ENCODE data around the gene GAB4. TPM values are rescaled to one million over a fixed set of nuclear protein-coding genes. Genes with fewer than 3 reads are reported as not detected.

GAB4 gene
- total RNA-seq, 1 donor from 2014 or later: not detected

GRCh38 chr22:16965560-16965959 is 42.5 kb downstream of the GAB4 start:
- Histone ChIP-seq H3K79me2 (ENCODE audit: insufficient read depth, low read length) (no peaks in the 10 kb centered on the region), H3K4me2 (ENCODE audit: low read length) (no peak overlapping the region), H3K9ac (ENCODE audit: low read length) (no peak overlapping the region), H3K27me3 (ENCODE audit: insufficient read depth, low read length) (no peaks in the 10 kb centered on the region), H3K36me3 (ENCODE audit: insufficient read depth, low read length) (no peaks in the 10 kb centered on the region), H4K20me1 (ENCODE audit: insufficient read depth, low read length) (no peaks in the 10 kb centered on the region), H3K4me1 (ENCODE audit: insufficient read depth, low read length) (no peaks in the 10 kb centered on the region), H2AFZ (ENCODE audit: low read depth, low read length) (no peak overlapping the region), H3K27ac (ENCODE audit: low read depth, low read length) (no peak overlapping the region), H3K9me3 (ENCODE audit: insufficient read depth, low read depth, low read length) (peaks cover 3% of the 10 kb centered on the region), H3K4me3 (ENCODE audit: insufficient read depth, low read depth, low read length) (no peak overlapping the region)
- FAIRE-seq: no peak
- DNase-seq (ENCODE audit: low read depth): no peak
- Mint-ChIP-seq H3K27ac (ENCODE audit: unreplicated experiment) (no peak overlapping the region), H3K27me3 (ENCODE audit: low read depth, unreplicated experiment) (peaks cover 16% of the 10 kb centered on the region), H3K36me3 (ENCODE audit: low read depth, unreplicated experiment) (no peaks in the 10 kb centered on the region), H3K9me3 (ENCODE audit: unreplicated experiment) (peaks cover 12% of the 10 kb centered on the region), H3K4me3 (ENCODE audit: unreplicated experiment) (no peak overlapping the region), H3K4me1 (ENCODE audit: low read depth, unreplicated experiment) (peaks cover 3% of the 10 kb centered on the region)
- TF ChIP-seq CTCF (IDR thresholded peaks at IDR 0.05; ENCODE audit: insufficient read depth, low read depth, low read length) (no peak), EZH2 (IDR thresholded peaks at IDR 0.05; ENCODE audit: insufficient read depth, low read length) (no peak)

- Histone ChIP-seq H2AFZ (ENCODE audit: low read depth, low read length) (no peak overlapping the region), H3K9me3 (ENCODE audit: insufficient read depth, low read depth, low read length) (peaks cover 3% of the 10 kb centered on the region), H3K4me2 (ENCODE audit: low read length) (no peak overlapping the region), H3K4me1 (ENCODE audit: insufficient read depth, low read length) (no peaks in the 10 kb centered on the region), H3K4me3 (ENCODE audit: insufficient read depth, low read depth, low read length) (no peak overlapping the region), H3K79me2 (ENCODE audit: insufficient read depth, low read length) (no peaks in the 10 kb centered on the region), H3K36me3 (ENCODE audit: insufficient read depth, low read length) (no peaks in the 10 kb centered on the region), H3K9ac (ENCODE audit: low read length) (no peak overlapping the region), H4K20me1 (ENCODE audit: insufficient read depth, low read length) (no peaks in the 10 kb centered on the region), H3K27me3 (ENCODE audit: insufficient read depth, low read length) (no peaks in the 10 kb centered on the region), H3K27ac (ENCODE audit: low read depth, low read length) (no peak overlapping the region)
- Mint-ChIP-seq H3K27me3 (ENCODE audit: low read depth, unreplicated experiment) (peaks cover 16% of the 10 kb centered on the region), H3K27ac (ENCODE audit: unreplicated experiment) (no peak overlapping the region), H3K9me3 (ENCODE audit: unreplicated experiment) (peaks cover 9% of the 10 kb centered on the region), H3K36me3 (ENCODE audit: low read depth, unreplicated experiment) (no peaks in the 10 kb centered on the region), H3K4me3 (ENCODE audit: unreplicated experiment) (no peak overlapping the region), H3K4me1 (ENCODE audit: low read depth, unreplicated experiment) (no peaks in the 10 kb centered on the region)
- DNase-seq (ENCODE audit: low read depth) (no peak), FAIRE-seq (no peak)
- TF ChIP-seq CTCF (IDR thresholded peaks at IDR 0.05; ENCODE audit: insufficient read depth, low read depth, low read length) (no peak), EZH2 (IDR thresholded peaks at IDR 0.05; ENCODE audit: insufficient read depth, low read length) (no peak)
Observed at GRCh38 chr22:16965083-16965482, 42.9 kb downstream of the GAB4 start.

- Mint-ChIP-seq H3K4me3 (ENCODE audit: unreplicated experiment) (no peak overlapping the region), H3K9me3 (ENCODE audit: unreplicated experiment) (peaks cover 9% of the 10 kb centered on the region), H3K27me3 (ENCODE audit: low read depth, unreplicated experiment) (peaks cover 16% of the 10 kb centered on the region), H3K36me3 (ENCODE audit: low read depth, unreplicated experiment) (no peaks in the 10 kb centered on the region), H3K4me1 (ENCODE audit: low read depth, unreplicated experiment) (no peaks in the 10 kb centered on the region), H3K27ac (ENCODE audit: unreplicated experiment) (no peak overlapping the region)
- H3K4me1 ChIP-seq (ENCODE audit: insufficient read depth, low read length): no peaks in the 10 kb centered on the region
- FAIRE-seq: no peak
- H3K4me3 ChIP-seq (ENCODE audit: insufficient read depth, low read depth, low read length): no peak overlapping the region
- H3K36me3 ChIP-seq (ENCODE audit: insufficient read depth, low read length): no peaks in the 10 kb centered on the region
- H3K9ac ChIP-seq (ENCODE audit: low read length): no peak overlapping the region
- H3K79me2 ChIP-seq (ENCODE audit: insufficient read depth, low read length): no peaks in the 10 kb centered on the region
- no peak for TF ChIP-seq EZH2 (IDR thresholded peaks at IDR 0.05; ENCODE audit: insufficient read depth, low read length)
- no peak for TF ChIP-seq CTCF (IDR thresholded peaks at IDR 0.05; ENCODE audit: insufficient read depth, low read depth, low read length)
- H3K27ac ChIP-seq (ENCODE audit: low read depth, low read length): no peak overlapping the region
- H3K4me2 ChIP-seq (ENCODE audit: low read length): no peak overlapping the region
- H4K20me1 ChIP-seq (ENCODE audit: insufficient read depth, low read length): no peaks in the 10 kb centered on the region
- no peaks in the 10 kb centered on the region for H3K27me3 ChIP-seq (ENCODE audit: insufficient read depth, low read length)
- H3K9me3 ChIP-seq (ENCODE audit: insufficient read depth, low read depth, low read length): peaks cover 3% of the 10 kb centered on the region
- no peak for DNase-seq (ENCODE audit: low read depth)
- H2AFZ ChIP-seq (ENCODE audit: low read depth, low read length): no peak overlapping the region
Observed at GRCh38 chr22:16964366-16964765, 43.7 kb downstream of the GAB4 start.

Data from astrocyte (in vitro differentiated cells and primary cell).